GM18519 (cell line): ENCODE data around the gene PTH1R.

Experiments
- ATAC-seq: cut with Tn5 transposase; IDR thresholded peaks from one replicate; pipeline ENCODE4 v1.9.1; 2021; ENCODE audit warnings: mild to moderate bottlenecking, moderate library complexity; ENCODE audit not compliant: unreplicated experiment, low FRiP score

PTH1R gene

DNA sequence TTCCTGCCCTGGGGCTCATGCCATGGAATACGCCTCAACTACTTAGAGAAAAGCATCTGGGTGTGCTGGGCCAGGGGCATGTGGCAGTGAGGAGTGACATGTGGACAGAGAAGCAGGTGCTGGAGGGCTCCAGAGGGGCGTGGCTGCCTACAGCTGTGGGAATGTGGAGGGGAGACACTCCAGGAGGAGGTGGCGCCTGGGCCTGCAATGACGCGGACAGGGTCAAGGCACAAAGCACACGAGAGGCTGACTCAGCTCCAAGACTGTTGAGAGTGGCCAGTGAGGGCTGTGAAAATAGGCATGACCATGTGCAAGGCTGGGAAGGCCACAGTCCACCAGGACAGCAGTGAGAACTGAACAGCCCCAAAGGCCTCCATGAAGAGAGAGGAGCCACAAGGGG lies 48.5 kb downstream of the PTH1R start:
- ATAC-seq: no peak

GRCh38 chr3:46926447-46926846 lies 48.9 kb downstream of the PTH1R start:
- no peak for ATAC-seq

DNA sequence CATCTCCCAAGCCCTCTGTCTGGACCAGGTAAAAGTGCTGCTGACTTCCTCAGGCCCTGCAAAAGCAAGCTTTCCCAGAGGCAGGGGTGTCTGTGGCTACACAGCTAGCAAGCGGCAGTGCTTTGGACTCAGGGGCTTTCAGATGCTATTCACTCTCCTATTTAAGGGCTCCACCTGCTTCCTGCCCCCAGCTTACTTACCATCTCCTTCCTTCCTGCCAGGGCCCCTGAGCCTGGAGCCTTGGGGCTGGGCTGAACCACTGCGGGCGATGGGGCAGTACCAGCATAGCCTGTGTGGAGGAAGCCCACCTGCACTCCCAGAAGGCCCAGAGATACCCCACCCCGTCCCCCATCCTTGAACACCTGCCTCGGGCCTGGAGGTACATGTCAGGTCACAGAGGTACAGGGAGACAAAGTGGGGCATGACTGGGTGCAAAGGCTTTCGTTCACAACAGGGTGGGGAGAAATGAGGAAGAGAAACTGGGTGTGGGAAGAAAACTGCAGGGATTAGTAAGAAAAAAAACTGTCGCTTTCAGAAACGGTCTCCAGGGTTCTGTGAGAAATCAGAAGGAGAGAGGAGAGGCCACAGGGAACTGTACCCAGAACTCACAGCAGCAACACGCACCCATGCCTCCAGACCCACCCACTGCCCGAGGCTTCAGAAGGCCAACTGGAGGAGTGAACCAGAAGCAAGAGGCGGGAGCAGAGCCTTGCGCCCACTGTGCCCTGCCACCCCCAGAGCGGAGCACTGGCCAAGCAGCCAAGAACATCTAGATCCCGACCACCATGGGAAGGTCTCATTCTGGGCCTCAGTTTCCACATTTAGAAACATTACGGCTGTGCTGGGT lies 49.6 kb downstream of the PTH1R start:
- ATAC-seq: no peak

DNA sequence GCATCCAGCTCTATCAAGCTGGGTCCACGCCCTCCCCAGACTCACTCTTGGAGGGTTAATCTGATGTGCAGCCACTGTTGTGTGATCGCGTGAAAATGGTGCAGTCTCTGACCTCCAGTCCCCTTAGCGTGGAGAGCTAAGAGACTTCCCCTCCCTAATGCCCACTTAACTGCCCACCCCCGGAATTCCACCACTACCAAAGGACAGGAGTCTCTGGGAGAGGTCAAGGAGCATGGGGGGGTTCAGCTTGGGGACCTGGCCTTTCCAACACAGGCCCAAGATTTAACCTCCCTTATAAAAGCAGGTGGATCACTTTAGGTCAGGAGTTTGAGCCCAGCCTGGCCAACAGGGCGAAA lies 50.2 kb downstream of the PTH1R start:
- no peak for ATAC-seq

GRCh38 chr3:46928282-46928681 lies 50.8 kb downstream of the PTH1R start:
- no peak for ATAC-seq

DNA sequence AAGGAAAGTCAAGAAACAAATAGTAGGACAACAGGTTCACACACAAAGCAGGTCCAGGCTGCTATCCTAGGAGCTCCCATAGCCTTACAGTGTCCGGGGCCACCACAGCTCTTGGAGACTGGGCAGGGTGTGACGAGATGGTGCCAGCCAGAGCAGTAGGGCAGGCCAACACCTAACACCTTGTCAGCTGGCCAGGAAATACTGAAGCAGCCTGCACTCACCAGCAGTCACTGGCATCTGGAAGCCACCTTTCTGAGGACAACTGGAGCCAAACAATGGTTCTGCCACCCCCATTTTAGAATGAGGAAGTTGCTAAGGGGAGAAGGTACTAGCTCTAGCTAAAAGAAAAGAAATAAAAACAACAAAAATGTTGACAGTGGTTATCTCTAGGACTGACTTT lies 51.8 kb downstream of the PTH1R start:
- no peak for ATAC-seq

- no peak for ATAC-seq
Observed at GRCh38 chr3:46930166-46930944, 52.8 kb downstream of the PTH1R start.

GRCh38 chr3:46930945-46931403 lies 53.5 kb downstream of the PTH1R start:
- no peak for ATAC-seq

DNA sequence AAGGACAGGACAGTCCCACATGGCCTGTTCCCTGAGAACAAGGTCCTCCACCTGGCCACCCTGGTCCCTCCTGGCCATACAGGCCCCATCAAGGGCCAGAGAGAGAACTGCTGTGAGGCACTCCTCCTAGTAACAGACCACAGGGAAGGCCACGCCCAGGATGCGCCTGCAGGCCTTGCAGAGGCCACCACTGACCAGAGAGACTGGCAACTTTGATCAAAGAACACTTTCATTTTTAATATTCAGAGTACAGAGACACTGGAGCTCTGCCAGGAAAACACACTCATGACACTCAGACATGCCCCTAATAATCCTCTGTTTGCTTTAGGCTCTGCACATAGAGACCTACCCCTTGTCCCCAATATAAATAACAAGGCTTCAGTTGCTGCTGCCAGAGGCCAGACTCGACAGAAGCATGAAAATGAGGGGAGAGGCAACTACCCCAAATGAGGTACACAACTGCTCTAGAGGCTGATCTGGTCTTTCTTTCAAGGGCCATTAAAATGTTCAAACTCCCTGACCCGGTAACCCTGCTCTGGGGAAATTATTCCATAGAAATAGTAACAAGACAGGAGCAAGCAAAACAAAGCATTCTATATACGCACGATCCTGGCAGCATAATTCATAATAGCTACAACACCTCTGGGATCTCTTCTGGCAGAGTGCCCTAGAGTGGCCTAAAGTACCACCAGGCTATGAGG lies 54.3 kb downstream of the PTH1R start:
- ATAC-seq: no peak

DNA sequence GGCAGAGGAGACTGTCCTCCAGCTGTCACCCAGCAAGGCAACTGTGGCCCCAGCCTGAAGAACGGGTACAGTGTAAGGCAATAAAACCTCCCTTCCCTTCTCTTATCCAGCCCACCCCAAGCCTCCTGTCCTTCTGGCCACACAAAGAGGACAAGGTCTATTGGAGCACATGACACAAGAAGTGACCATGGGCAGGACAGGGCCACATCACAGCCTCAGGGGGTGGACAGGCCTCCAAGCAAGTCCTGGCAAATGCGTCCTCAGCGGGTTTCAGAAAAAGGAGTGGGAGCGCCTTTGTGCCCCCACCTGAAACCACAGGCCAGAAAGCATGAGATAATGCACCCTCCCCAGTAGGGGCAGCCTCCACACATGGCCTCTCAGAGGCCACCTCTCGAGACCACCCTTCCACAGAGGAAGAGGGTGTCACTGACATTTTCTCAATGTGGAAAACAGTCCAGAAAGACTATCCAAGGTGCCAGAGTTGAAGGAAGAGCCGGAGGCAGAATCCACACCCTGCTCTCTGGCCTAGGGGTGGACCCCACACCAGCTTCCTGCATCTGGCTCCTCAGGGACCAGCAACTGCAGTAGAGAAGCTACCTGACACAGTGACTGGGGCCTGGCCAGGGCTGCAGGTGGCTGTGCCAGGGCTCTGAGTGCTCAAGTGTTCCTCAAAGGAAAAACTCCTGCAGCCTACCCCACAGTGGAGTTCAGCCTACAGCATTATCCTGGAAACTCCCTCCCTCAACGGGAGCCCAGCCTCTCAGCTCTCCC lies 55.1 kb downstream of the PTH1R start:
- ATAC-seq: no peak

DNA sequence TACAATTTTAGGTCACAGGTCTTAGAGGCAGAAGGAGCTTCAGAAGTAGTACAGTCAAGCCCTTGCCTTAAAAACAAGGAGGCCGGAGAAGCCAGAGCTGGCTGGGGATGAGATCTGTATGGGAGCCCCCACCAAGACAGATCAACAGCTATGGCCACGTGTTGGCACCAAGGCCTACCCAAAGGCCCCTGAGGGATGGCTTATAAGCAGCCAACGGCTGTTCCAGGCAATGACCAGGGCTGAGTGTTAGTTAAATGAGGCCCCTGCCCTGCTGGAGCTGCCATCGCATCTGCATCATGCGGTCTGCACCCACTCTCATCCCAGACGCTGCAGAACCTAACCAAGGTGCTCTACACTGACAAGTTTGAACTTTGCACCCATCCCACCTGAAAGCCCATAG lies 55.7 kb downstream of the PTH1R start:
- ATAC-seq: no peak

DNA sequence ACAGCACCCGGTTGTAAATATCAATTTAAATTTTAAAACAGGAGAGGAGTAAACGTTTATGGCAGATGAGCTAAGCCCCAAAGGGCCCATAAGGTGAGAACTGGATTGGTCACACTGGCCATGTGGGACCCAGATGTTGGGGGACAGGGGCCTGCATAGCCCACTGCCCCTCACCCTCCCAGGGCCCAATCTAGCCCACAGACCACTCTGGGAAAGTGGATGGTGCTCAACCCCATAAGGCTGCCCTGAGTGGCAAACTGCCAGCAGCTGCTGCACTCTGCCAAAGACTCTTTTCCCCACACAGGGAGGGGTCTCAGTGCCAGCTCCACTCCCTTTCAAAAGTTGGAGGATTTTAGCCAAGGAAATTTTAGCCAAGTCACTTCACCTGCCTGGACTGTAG lies 56.6 kb downstream of the PTH1R start:
- no peak for ATAC-seq

DNA sequence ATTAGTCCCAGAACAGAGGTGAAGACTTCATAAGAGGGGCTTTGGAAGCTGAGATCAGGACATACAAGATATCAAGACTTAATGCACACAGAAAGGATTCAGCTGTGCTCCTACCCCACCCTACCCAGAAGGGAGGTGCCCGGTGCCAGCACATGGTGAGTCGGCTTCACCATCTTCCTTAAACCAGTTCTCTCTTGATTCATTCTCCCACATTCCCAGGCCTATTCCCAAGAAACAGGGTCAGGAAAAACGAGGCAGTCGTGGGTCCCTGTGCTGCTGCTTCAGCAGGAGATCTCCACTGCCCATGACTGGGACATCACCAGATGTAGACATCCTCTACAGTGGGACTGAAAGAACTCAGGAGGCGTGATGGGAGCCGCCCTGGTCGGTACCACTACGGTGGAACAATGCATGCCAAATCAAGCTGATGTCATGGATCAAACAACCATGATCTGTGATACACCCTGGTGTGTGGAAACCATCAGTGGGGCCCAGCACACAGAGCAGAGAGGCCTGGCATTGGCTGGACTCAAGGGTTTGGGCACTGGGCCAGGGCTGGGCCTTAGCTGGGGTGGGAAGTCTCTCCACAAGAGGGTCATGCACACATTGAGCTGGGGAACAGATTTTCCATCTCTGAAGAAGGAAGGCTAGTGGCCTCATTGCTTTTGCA lies 57.1 kb downstream of the PTH1R start:
- ATAC-seq: no peak

DNA sequence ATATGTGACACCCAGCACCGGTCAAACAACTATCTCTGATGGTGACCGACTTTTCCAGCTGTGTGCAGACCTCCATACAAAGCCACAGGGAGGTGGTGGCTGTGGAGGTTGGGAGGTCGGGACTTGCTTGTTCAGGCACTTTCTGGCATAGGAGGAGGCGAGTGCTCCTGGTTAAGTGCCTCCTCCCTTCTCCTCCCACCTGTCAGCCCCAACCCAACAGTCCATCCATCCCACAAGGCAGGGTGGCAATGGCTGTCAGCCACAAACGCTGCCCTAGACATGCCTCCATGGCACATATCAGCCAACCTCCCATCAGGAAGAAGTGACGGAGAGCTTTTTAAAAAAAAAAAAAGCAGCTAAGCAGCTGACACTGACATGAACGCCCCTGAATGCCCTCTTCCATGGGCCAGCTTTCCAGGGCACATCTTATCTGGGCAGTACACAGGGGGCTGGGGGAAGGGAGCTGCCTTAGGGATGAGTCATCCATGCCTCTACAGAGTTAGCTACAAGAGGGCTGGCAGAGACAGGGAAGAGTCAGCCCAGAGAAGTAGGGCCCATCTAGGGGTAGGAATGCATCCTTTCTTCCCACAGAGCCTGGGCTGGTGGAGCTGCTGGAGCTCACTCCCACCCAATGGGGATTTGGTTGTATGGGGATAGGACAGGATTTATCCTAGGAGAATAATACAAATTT lies 57.8 kb downstream of the PTH1R start:
- no peak for ATAC-seq

DNA sequence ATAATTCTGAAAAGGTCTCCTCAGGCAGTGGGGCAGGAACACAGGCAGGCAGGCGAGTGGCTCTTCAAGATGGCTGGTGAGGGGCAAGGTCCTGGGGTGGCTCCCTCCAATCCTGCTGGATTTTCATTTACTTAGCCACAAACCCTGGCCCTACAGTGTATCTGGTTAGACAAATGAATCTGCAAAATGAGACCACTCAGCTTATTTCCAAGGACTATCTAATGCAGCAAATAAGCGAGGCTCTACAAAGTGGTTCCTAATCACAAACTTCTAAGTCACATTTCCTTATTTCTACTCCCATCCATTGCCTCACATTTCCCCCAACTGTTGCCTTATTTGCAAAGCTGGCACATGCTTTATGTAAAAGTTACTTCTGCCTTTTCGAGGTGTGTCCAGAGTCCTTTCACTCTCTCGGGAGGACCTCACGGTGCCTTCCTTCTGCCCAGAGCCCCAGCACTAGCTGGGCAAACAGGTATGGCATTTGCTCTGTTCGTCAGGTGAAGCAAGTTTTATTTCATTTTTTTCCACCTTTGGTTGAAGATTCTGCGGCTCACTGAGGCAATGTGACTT lies 58.6 kb downstream of the PTH1R start:
- ATAC-seq: no peak

GRCh38 chr3:46936733-46937250 lies 59.3 kb downstream of the PTH1R start:
- ATAC-seq: no peak

DNA sequence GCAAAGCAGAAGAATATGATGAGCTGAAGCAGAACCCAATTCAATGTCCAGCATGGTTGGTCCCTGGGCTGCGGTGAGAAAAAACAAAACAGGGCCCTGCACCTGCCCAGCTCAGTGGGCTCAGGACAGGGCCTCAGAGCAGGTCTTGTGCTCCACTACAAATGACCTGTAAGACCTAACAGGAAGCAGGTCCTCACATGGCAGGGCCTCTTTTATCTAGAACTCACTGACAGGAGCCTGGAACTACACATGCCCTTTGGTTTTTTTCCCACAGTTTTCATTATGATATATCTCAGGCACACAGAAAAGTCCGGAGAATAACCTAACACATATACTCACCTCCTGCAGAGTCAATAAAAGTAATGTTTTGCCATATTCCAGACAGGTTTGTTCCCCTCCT lies 60.6 kb downstream of the PTH1R start:
- no peak for ATAC-seq

- ATAC-seq: no peak
Observed at GRCh38 chr3:46939578-46940445, 62.3 kb downstream of the PTH1R start.
